EH (cell line): ENCODE measurements around the gene USP12.

Source experiments
- DNase-seq: peaks from one replicate; pipeline ENCODE4 v3.0.0-alpha.2; 2015; ENCODE audit warnings: low read depth

The USP12 gene

DNA sequence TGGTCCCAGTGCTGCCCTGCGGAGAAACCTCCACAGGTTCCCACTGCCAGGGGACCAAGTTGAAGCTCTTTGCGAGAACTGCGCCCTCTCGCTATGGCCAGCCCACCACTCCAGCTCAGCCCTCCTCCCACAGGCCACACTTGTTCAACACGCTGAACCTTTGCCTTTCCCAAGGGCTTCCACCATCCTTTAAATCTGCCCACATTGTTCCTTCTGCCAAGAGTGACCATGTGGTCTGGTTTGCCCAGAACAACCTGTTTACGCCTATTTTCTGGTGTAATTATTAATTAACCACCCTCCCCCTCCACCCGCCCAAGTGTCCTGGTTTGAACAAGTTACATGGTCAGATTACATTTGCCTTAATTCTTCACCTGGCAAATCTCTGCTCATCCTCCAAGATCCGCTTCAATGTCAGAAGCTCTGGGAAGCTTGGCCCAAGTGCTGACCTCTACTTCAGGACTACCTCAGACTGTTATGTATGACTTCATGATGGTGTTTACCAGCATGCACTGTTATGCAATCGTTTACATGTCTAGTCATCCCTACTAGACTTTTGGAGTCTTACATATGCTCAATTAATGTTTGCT lies 12.0 kb upstream of the USP12 start:
- peak; percentile 36 for DNase-seq

DNA sequence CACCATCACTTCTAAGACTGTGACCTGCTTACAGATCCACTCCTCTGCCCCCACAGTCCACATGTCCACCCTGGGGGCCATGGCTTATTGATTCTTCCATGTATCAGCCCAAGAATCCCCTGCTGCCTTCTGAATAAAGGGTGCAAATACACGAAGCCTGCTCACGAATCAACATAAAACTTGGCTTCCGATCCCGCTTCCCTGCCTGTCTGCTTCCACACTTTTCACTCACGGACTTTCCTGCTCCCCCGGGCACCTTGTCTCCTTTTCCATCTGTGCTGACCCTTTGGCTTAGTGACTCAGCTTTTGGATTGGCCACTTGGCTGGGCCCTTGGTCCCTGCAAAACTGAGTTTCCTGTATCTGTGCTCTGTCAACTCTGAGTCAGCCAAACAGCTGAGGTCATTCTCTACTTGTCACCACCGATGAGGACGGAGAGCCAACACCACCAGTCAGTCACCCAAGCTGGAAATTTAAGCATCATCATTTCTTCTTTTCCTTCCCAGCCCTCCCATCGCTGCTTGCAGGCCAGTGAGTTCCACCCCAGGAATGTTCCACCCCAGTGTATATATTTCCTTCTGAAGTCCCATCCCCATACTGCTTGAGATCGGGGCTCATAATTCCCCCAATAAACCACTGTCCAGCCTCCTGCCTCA lies 11.4 kb upstream of the USP12 start:
- DNase-seq: peak; percentile 97

DNA sequence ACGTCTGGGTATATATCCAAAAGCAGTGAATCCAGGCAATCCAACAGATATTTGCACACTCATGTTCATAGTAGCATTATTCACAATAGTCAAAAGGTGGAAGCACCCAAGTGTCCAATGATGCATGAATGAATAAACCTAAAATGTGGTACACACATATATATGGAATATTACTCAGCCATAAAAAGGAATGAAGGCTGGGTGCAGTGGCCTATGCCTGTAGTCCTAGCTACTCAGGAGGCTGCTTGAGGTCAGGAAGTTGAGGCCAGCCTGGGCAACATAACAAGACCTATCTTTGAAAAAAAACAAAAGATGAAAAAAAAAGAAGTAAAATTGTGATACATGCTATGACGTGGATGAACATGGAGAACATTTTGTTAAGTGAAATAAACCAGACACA lies 10.4 kb upstream of the USP12 start:
- DNase-seq: no peak

GRCh38 chr13:27177852-27178251 lies 6.2 kb upstream of the USP12 start:
- DNase-seq: no peak

DNA sequence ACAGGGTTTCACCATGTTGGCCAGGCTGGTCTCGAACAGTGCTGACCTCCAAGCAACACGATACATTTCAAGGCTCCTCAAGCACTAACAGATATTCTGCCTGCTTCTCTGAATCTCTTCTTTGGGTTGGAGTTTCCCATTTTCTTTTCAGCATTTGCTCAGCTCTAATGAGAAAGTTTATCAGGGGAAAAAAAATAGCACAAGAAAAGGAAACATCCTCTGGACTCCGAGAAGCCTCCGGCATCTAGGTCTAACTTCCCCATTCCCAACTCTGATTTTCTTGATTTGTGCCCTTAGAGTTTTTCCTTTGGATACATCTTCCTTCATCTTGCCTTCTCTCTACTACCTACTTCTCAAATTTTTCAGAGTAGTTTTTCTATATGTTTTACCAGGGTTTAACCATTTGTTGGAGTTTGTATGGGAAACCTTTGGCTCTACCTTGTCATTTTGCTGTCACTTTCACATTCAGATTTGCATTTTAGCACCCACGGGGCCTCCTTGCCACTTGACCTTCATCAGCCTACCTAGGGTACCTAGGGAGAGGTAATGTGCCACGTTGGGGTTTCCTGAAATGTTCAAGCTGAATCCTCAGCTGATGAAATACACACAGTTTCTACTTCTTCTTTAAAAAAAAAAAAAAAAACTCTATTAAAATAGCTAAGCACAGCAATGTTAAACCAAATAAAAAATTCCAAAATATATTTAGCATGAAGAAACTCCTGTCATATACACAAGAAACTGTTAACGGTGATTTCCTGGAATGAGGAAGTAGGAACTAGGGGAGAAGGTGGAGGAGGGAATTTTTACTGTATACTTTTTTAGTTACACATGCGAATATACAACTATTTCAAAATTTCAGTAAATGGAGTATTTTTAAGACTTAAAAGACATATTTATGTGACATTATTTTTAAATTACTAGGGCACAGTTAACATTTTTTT lies 5.1 kb upstream of the USP12 start:
- DNase-seq: no peak

DNA sequence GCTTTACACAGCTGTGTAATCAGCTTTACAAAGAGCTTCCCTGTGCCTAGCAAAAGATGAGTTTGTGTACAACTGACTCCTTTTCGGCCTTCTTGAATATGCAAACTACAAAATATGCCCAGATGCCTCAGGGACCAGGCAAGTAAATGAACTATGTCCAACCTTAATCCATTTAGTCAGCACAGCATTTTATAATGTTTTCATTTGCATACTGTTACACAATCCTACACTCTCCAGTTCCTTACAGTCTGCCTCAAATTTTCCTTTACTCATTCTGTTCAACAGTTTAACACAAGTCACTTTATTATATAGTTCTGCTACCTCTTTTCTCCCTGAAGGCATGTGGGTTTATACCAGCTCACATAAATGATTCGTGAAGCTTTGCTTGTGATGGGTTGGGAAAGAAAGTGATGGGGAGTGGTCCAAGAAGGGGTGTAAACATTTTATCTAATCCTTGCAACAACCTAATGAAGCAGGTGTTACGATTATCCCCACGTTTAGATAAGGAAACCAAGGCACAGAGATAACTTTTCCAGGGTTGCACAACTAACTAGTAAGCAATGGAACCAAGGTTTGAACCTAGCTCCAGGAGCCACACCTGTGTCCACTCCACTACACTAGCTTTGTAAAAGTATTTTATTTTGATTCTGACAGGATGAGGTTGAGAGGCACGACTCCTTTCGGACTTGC lies 3.3 kb upstream of the USP12 start:
- peak; percentile 65 for DNase-seq

- peak; percentile 55 for DNase-seq
Observed at GRCh38 chr13:27172495-27172842, 858 bp upstream of the USP12 start.

GRCh38 chr13:27171827-27172494 lies 350 bp upstream of the USP12 start:
- DNase-seq: peak; percentile 92

DNA sequence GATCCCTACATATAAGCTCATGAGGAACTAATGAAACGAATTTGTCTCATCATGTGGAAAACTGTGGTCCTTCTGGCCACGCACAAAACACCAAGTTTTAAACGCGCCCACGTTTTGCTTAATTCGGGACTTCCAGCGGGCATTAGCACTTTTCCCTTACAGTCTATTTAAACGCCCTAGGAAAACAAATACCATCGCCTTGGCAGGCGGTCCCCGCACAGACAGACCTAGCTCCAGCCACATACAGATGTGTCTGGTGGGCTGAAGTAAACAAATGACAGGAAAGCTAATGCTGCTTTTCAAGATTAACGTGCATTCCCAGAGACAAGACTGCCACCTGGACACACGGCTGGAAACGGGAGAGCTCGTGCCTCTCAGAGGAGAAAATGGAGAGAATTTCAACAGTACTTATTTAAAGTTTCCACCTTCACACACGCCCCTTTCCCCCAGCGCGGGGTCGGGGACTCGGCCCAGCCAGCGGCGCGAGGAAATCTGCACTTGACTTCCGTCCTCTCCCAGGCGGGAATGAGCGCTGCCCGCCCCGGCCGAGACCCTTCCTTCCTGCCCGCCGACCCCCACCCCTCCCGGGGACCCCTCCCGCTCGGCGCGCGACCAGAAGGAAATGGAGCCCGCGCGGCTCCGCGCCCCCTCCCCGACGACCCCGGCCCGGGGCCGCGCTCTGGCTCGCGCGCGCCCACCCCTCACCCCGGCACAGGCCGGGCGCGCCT lies 931 bp downstream of the USP12 start:
- no peak for DNase-seq

- DNase-seq: peak; percentile 69
Observed at GRCh38 chr13:27170221-27170515, 1.4 kb downstream of the USP12 start.

DNA sequence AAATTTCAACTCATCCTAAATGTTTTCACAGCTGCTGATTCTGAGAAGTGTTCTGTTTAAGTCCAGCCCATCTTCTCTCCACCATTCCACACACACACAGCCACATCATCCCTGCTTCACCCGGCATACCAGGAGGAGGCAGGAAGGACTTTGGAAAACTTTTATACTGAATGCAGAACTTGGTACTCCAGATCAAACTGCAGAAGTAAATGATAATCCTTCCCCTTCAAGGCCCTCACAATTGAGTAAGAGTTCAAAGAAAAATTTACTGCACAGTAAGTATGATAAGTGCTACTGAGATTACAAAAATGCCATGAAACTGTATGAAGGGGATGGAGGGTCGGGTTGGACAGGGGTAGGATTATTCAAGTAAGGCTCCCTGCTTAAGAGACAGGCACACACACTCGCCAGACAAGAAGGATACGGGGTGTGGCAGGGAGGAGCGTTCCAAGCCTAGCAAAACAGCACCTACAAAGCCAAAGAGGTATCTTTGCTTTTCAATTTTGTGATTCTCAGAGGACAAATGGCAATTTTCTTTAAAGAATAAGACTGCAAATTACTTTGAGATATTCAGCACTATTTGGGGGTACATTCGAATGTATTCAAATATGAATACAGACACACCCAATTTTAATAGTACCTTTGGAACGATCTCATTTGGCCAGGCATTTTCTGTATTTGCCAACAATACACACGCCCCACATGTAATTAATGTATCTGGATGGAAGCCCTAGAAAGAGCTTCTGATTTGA lies 2.5 kb downstream of the USP12 start:
- peak; percentile 33 for DNase-seq

GRCh38 chr13:27168086-27168485 lies 3.5 kb downstream of the USP12 start:
- DNase-seq: no peak

DNA sequence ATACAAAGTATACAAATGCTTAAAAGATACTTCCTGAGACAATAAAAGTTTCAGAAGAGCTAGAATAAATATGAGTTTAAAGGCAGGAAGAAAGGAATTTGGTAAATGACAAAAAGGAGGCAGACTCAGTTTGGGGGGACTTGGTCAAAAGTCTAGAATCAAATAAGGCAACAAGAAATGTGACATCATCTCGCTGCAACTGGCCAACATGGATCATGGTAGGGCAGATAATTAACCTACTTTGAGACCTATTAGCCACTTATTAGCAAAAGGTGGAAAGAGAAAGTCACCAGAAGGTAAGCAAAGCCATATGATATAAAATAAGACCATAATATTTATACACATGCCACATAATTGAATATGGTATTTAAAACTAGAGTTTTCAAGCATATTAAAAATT lies 5.3 kb downstream of the USP12 start:
- DNase-seq: no peak

- peak; percentile 18 for DNase-seq
Observed at GRCh38 chr13:27161980-27162379, 9.6 kb downstream of the USP12 start.

GRCh38 chr13:27161423-27161822 lies 10.2 kb downstream of the USP12 start:
- no peak for DNase-seq

DNA sequence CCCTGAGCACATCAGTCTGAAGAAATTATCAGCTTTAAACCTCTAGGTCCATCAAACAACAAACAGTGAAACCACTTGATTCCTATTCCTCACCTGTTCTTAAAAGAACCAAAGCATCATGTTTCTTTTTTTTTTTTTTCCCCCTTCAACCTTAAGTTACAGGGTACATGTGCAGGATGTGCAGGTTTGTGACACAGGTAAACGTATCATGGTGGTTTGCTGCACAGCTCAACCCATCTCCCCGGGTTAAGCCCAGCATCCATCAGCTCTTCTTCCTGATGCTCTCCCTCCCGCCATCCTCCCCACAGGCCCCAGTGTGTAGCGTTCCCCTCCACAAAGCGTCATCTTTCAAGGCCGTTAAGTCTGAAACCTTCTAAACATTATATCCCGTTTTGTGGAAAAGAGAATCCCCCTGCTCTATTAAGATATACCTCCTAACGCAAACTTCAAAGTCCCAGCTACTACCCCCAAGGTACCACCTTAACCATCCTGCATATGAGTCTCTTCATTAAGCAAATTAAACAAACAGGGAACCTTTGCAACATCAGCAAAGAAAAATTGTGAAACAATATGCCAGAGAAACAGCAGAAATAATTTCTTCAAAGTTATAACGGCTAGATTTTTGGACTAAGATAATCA lies 10.8 kb downstream of the USP12 start:
- no peak for DNase-seq

DNA sequence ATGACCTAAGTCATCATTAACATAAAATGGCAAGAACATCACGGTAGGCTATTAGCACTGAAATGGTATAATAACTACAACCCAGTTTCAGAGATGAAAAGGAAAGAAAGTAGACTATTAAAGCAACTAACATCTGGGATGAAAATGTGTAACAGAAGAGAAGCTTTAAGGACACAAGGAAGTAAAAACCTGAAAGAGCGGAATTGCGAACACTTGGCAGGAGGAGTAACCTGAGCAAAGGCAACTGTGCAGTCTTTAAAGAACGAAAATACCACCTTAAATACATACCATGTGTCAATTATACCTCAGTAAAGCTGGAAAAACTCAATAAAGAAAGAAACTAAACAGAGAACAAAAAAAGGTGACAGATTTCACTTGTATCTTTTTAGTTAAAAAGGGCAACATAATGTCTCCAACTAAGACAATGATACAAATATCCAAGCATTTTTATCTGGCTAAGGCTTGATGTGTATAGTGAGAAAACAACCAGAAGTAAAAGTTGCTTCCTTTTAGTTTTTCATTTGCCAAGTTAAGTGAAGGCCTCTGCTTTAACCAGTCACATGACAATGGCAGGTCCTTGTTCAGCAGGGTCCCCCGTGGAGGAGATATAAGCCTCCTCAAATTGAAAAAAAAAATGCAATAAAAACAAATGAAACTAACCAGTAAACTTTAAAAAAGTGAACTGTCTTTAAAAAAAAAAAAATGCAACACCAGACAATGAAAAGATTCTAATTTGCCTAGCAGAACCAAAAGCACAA lies 11.6 kb downstream of the USP12 start:
- no peak for DNase-seq

DNA sequence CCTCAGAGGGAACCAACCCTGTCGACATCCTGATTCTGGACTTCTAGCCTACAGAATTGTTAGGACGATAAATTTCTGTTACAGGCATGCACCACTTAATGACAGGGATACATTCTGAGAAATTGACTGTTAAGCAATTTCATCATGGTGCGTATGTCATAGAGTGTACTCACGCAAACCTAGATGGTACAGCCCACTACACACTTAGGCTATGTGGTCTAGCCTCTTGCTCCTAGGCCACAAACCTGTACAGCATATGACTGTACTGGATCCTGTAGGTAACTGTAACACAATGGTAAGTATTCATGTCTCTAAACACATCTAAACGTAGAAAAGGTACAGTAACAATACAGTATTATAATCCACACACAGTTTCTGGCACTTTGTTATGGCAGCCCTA lies 13.3 kb downstream of the USP12 start:
- DNase-seq: no peak

- peak; percentile 21 for DNase-seq
Observed at GRCh38 chr13:27151798-27152599, 19.6 kb downstream of the USP12 start.
